Natural killer cell treated with Interleukin-12 subunit alpha and Interleukin-12 subunit beta and Interleukin-15 and Interleukin-18, amount 100 ng/mL, for 72 hours (primary cell): ENCODE measurements around the gene TMEM63A. TPM values are rescaled to one million over a fixed set of nuclear protein-coding genes. Genes with fewer than 3 reads are reported as not detected.

Source experiments
- ATAC-seq, 2 donors: fragments of 150-1000 bp; cut with Tn5 transposase in 1 of 2; sonication (Bioruptor Pico), chemical (Tn5 transposase) in 1 of 2; 2 replicates each; pipeline ENCODE4 v1.10.0; 2021
- DNase-seq: peaks from one replicate; pipeline ENCODE4 v3.0.0; 2022; ENCODE audit warnings: low spot score
- H3K27ac Mint-ChIP-seq, 2 donors: 1 replicate in 1 of 2; 2 replicates in 1 of 2; pipeline ENCODE4 v1.8.0; 2022; ENCODE audit warnings: mixed read lengths in 2 of 2, mild to moderate bottlenecking in 1 of 2, moderate library complexity in 1 of 2
- H3K27me3 Mint-ChIP-seq, 2 donors: 1 replicate in 1 of 2; 2 replicates in 1 of 2; pipeline ENCODE4 v1.8.0; 2022; ENCODE audit warnings: mixed read lengths in 2 of 2
- H3K36me3 Mint-ChIP-seq: one replicate; pipeline ENCODE4 v1.8.0; 2022; ENCODE audit warnings: mixed read lengths
- H3K4me1 Mint-ChIP-seq, 2 donors: 1 replicate in 1 of 2; 2 replicates in 1 of 2; pipeline ENCODE4 v1.8.0; 2022; ENCODE audit warnings: low read depth in 2 of 2, mixed read lengths in 2 of 2, mild to moderate bottlenecking in 1 of 2
- H3K4me3 Mint-ChIP-seq: one replicate; pipeline ENCODE4 v1.8.0; 2022; ENCODE audit warnings: mixed read lengths
- H3K9me3 Mint-ChIP-seq: 2 replicates; pipeline ENCODE4 v1.8.0; 2022; ENCODE audit warnings: mixed read lengths
- total RNA-seq, 2 donors: library from RNA; stranded (reverse); gene quantifications; one replicate each; pipeline ENCODE4 v1.2.3, GENCODE V29; 2022

The TMEM63A gene
- total RNA-seq, 2 donors from 2014 or later: 42.7 to 53.6 TPM

- H3K4me3 Mint-ChIP-seq: no peak overlapping the region
- H3K9me3 Mint-ChIP-seq: no peaks in the 10 kb centered on the region
Measured at GRCh38 chr1:225834417-225835329, 47.5 kb downstream of the TMEM63A start.

DNA sequence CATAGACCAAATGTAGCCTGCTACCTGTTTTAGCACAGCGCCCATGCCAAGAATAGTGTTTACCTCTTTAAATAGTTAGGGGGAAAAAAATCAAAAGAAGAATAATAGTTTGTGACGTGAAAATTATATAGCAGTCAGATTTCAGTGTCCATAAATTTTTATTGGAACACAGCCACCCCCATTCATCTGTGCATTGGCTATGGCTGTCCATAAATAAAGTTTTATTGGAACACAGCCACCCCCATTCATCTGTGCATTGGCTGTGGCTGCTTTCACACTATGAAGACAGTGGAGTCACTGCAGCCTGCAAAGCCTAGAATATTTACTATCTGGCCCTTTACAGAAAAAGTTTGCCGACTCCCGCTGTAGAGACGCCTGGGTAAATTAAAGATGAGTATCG lies 51.3 kb downstream of the TMEM63A start:
- Mint-ChIP-seq H3K9me3 (no peaks in the 10 kb centered on the region), H3K27me3 (no peaks in the 10 kb centered on the region), H3K36me3 (no peaks in the 10 kb centered on the region), H3K4me3 (no peak overlapping the region), H3K27ac (no peak overlapping the region), H3K4me1 (peaks cover 0 to 3% of the 10 kb centered on the region in 2 donors)
- ATAC-seq (no peak), DNase-seq (no peak)

More at GRCh38 chr1:225834417-225835329, 47.5 kb downstream of the TMEM63A start:
- Mint-ChIP-seq H3K27me3 (no peaks in the 10 kb centered on the region), H3K27ac (no peak overlapping the region), H3K36me3 (no peaks in the 10 kb centered on the region), H3K4me1 (no peaks in the 10 kb centered on the region)
- ATAC-seq: no peak
- DNase-seq: no peak

- ATAC-seq (no peak), DNase-seq (peak; percentile 53)
- no peaks in the 10 kb centered on the region for H3K27me3 Mint-ChIP-seq
- H3K4me1 Mint-ChIP-seq: peaks cover 0 to 3% of the 10 kb centered on the region in 2 donors
- H3K9me3 Mint-ChIP-seq: no peaks in the 10 kb centered on the region
- H3K27ac Mint-ChIP-seq: no peak overlapping the region
- H3K4me3 Mint-ChIP-seq: no peak overlapping the region
- H3K36me3 Mint-ChIP-seq: no peaks in the 10 kb centered on the region
Measured at GRCh38 chr1:225828706-225829345, 53.4 kb downstream of the TMEM63A start.

- H3K4me3 Mint-ChIP-seq: no peak overlapping the region
- no peaks in the 10 kb centered on the region for H3K9me3 Mint-ChIP-seq
- no peak for ATAC-seq
- no peak for DNase-seq
- no peak overlapping the region for H3K27ac Mint-ChIP-seq
- no peaks in the 10 kb centered on the region for H3K36me3 Mint-ChIP-seq
- peaks cover 0 to 3% of the 10 kb centered on the region in 2 donors for H3K4me1 Mint-ChIP-seq
- no peaks in the 10 kb centered on the region for H3K27me3 Mint-ChIP-seq
Measured at GRCh38 chr1:225827076-225827475, 55.1 kb downstream of the TMEM63A start.

DNA sequence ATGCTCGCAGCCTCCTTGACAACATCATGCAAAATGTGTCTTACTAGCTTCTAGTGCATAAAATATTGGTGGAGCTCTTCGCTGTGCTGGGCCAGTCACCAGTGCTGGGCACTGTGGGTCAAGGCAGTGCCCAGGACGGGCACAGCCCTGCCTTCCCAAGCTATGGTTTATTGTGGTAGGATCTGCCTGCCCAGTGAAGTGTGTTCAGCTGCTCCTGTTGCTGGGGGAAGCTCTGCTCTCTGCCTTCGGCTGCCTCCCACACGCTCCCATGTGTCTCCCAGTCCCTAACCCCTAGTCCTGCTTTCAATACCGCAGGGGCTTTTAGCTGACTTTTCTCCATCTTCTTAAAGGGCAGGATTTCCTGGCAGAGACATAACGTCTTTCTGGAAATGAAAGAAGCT lies 56.6 kb downstream of the TMEM63A start:
- DNase-seq (no peak), ATAC-seq (no peak)
- Mint-ChIP-seq H3K4me1 (peaks cover 0 to 3% of the 10 kb centered on the region in 2 donors), H3K36me3 (no peaks in the 10 kb centered on the region), H3K27ac (no peak overlapping the region), H3K27me3 (no peaks in the 10 kb centered on the region), H3K9me3 (no peaks in the 10 kb centered on the region), H3K4me3 (no peak overlapping the region)

- no peaks in the 10 kb centered on the region for H3K36me3 Mint-ChIP-seq
- H3K27ac Mint-ChIP-seq: no peak overlapping the region
- H3K4me3 Mint-ChIP-seq: no peak overlapping the region
Measured at GRCh38 chr1:225825078-225825477, 57.1 kb downstream of the TMEM63A start.

GRCh38 chr1:225824533-225824941 lies 57.6 kb downstream of the TMEM63A start:
- H3K27ac Mint-ChIP-seq: no peak overlapping the region
- ATAC-seq (no peak), DNase-seq (no peak)
- H3K9me3 Mint-ChIP-seq: no peaks in the 10 kb centered on the region
- no peak overlapping the region for H3K4me3 Mint-ChIP-seq
- H3K27me3 Mint-ChIP-seq: no peaks in the 10 kb centered on the region
- no peaks in the 10 kb centered on the region for H3K36me3 Mint-ChIP-seq
- peaks cover 0 to 3% of the 10 kb centered on the region in 2 donors for H3K4me1 Mint-ChIP-seq

More at GRCh38 chr1:225825078-225825477, 57.1 kb downstream of the TMEM63A start:
- Mint-ChIP-seq H3K9me3 (no peaks in the 10 kb centered on the region), H3K4me1 (peaks cover 0 to 3% of the 10 kb centered on the region in 2 donors), H3K27me3 (no peaks in the 10 kb centered on the region)
- DNase-seq (no peak), ATAC-seq (no peak)

- Mint-ChIP-seq H3K9me3 (no peaks in the 10 kb centered on the region), H3K4me1 (no peaks in the 10 kb centered on the region), H3K27ac (no peak overlapping the region), H3K4me3 (no peak overlapping the region), H3K36me3 (no peaks in the 10 kb centered on the region), H3K27me3 (no peaks in the 10 kb centered on the region)
- ATAC-seq: no peak
- no peak for DNase-seq
Measured at GRCh38 chr1:225823811-225824261, 58.3 kb downstream of the TMEM63A start.

DNA sequence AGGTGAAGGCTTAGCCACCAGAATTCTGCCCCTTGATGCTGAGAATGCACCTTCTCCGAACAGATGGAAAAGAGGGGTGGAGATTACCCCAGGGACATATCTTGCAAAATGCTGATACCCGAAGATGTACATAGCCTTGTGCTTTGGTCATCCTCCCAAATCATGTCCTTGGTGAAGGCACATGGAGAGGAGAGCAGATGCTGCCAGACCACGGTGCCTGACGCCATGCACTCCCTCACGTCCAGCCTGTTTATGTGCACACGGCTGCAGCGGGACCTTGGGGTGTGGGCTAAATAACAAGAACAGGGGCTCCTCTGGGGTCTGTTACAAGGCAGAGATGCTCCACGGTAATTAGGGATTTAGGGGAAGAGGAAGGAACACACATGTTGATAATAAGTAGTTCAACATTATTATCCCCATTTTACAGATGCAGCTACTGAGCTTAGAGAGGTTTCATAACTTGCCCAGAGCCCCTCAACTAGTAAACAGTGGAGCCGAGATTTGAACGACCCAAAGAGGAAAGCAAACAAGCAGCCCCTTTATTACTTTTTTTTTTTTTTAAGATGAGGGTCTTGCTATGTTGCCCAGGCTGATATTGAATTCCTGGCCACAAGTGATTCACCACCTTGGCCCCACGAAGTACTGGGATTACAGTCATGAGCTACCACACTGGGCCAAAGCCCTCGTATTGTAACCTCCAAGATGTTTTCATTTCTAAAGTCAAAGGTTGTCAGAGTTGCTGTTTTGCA lies 59.4 kb downstream of the TMEM63A start:
- H3K27me3 Mint-ChIP-seq: no peaks in the 10 kb centered on the region
- no peaks in the 10 kb centered on the region for H3K36me3 Mint-ChIP-seq
- no peaks in the 10 kb centered on the region for H3K9me3 Mint-ChIP-seq
- H3K4me3 Mint-ChIP-seq: no peak overlapping the region
- H3K4me1 Mint-ChIP-seq: no peaks in the 10 kb centered on the region
- ATAC-seq (no peak), DNase-seq (no peak)
- no peak overlapping the region for H3K27ac Mint-ChIP-seq

DNA sequence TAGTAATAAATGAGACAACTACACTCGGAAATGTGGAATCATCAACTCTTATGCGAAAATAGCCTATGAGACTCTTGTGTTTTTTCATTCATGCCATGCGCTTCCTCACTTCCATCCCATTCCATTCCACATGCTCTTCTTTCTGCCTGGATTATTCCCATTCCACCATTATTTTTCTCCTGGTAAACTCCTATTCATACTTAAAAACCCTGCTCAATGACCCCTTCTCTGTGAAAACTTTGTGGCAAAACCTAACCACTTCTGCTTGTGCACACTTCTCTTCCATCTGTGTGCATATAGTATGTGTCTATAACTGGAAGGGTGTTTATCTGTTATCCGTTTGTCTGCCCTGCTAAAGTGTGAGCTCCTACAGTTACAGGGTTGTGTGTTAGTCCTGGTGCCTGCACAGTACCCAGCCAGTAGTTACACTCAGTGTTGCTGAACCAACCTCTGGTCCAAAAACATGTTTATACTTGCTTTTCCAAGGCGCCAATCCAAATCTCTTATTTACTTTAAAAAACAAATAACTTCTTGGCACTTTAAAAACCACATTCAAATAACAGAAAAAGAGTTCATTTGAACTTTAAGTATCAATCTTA lies 61.6 kb downstream of the TMEM63A start:
- no peaks in the 10 kb centered on the region for H3K9me3 Mint-ChIP-seq
- no peak overlapping the region for H3K27ac Mint-ChIP-seq
- no peaks in the 10 kb centered on the region for H3K36me3 Mint-ChIP-seq
- DNase-seq (no peak), ATAC-seq (no peak)
- no peak overlapping the region for H3K4me3 Mint-ChIP-seq
- no peaks in the 10 kb centered on the region for H3K4me1 Mint-ChIP-seq
- H3K27me3 Mint-ChIP-seq: no peaks in the 10 kb centered on the region

- no peak overlapping the region for H3K4me3 Mint-ChIP-seq
- no peak for ATAC-seq
- H3K4me1 Mint-ChIP-seq: no peaks in the 10 kb centered on the region
- no peaks in the 10 kb centered on the region for H3K27me3 Mint-ChIP-seq
- DNase-seq: no peak
- no peak overlapping the region for H3K27ac Mint-ChIP-seq
- H3K36me3 Mint-ChIP-seq: no peaks in the 10 kb centered on the region
- no peaks in the 10 kb centered on the region for H3K9me3 Mint-ChIP-seq
Measured at GRCh38 chr1:225819346-225820192, 62.6 kb downstream of the TMEM63A start.

DNA sequence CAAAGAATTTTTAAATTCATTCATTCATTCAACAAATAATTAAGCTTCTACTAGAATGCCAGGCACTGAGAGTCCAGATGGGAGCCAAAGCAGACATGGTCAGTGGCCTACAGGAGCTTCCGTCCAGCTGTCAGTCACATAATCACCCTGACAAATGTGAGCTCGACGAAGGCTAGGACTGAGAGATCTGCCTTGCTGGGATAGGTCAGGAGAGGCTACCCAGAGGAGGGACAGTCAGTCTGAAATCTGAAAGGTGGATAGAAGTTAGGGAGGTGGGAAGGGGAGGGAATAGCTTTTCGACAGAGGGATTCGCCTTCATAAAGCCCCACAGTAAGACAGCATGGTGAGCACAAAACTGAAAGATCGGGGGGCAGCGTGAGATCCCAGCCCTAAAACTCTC lies 64.0 kb downstream of the TMEM63A start:
- ATAC-seq (no peak), DNase-seq (no peak)
- H3K9me3 Mint-ChIP-seq: no peaks in the 10 kb centered on the region
- no peaks in the 10 kb centered on the region for H3K27me3 Mint-ChIP-seq
- H3K27ac Mint-ChIP-seq: no peak overlapping the region
- H3K4me3 Mint-ChIP-seq: no peak overlapping the region
- no peaks in the 10 kb centered on the region for H3K36me3 Mint-ChIP-seq
- H3K4me1 Mint-ChIP-seq: no peaks in the 10 kb centered on the region

GRCh38 chr1:225817611-225818061 lies 64.5 kb downstream of the TMEM63A start:
- H3K27ac Mint-ChIP-seq: no peak overlapping the region
- H3K36me3 Mint-ChIP-seq: no peaks in the 10 kb centered on the region
- ATAC-seq: peak in 1 of 2 donors; percentile 34
- no peaks in the 10 kb centered on the region for H3K4me1 Mint-ChIP-seq
- no peak overlapping the region for H3K4me3 Mint-ChIP-seq
- no peak for DNase-seq
- no peaks in the 10 kb centered on the region for H3K27me3 Mint-ChIP-seq
- H3K9me3 Mint-ChIP-seq: no peaks in the 10 kb centered on the region
